Testis (tissue), 2 donors: ENCODE results near the gene HS3ST5.

Experiments used
- CTCF ChIP-seq, 3 experiments: fragments of 450-650 bp in 2 of 3; fragments of 200-600 bp in 1 of 3; sonication (generic) in 1 of 3; IDR thresholded peaks; one replicate each; pipeline ENCODE4 v1.5.1; 2016 to 2019; ENCODE audit warnings: antibody characterized with exemption in 3 of 3, mild to moderate bottlenecking in 2 of 3, moderate library complexity in 1 of 3
- POLR2A ChIP-seq: fragments of 450-650 bp; IDR thresholded peaks from one replicate; pipeline ENCODE4 v1.6.1; 2017; ENCODE audit warnings: antibody characterized with exemption, mild to moderate bottlenecking, moderate library complexity

DNA sequence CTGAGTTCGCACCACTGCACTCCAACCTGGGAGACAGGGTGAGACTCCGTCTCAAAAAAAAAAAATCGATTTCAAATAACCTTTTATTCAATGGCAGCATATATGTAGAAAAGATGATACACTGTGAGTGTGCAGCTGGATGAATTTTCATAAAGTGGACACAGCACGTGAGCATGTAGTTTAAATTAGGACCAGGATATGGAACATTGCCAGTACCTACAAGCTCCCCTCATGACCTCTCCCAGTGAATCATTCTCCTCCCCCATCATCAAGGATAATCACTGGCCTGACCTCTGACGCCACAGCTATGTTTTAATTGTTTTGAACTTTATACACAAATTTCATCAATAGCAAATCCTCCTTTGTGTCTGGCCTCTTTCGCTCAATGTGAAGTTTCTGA is 318.1 kb downstream of the HS3ST5 start:
- no peak for TF ChIP-seq CTCF (IDR thresholded peaks at IDR 0.05)
- no peak for TF ChIP-seq POLR2A
